HepG2 (cell line): ENCODE results near the gene MICOS13. TPM values are rescaled to one million over a fixed set of nuclear protein-coding genes. Genes with fewer than 3 reads are reported as not detected.
A peak's percentile ranks its signal among the peaks of the same experiment; 100 is the strongest.

Experiments
- CEBPB ChIP-seq: IDR thresholded peaks from 2 replicates; pipeline ENCODE4 v1.6.1; 2011; ENCODE audit warnings: low read depth, low read length, improper control_type of control experiment, borderline replicate concordance
- DRAP1 ChIP-seq: IDR thresholded peaks from 2 replicates; pipeline ENCODE4 v1.6.1; 2016; ENCODE audit warnings: missing genetic modification reagents, missing compliant biosample characterization
- HNRNPL ChIP-seq: fragments of 200-400 bp; formaldehyde crosslinking; IDR thresholded peaks from 2 replicates; pipeline ENCODE4 v1.6.1; 2017; ENCODE audit warnings: mild to moderate bottlenecking, low read depth, low read length
- KDM5B ChIP-seq: sonication (generic); formaldehyde crosslinking; IDR thresholded peaks from 2 replicates; pipeline ENCODE4 v1.4.0; 2020; ENCODE audit warnings: missing genetic modification reagents, mild to moderate bottlenecking, borderline replicate concordance
- MAFF ChIP-seq: IDR thresholded peaks from 2 replicates; pipeline ENCODE4 v1.6.1; 2011; ENCODE audit warnings: low read depth, low read length, improper control_type of control experiment
- MED1 ChIP-seq: sonication (generic); formaldehyde crosslinking; IDR thresholded peaks from 2 replicates; pipeline ENCODE4 v1.4.0; 2020; ENCODE audit warnings: missing genetic modification reagents
- NR2C2 ChIP-seq: sonication (generic); formaldehyde crosslinking; IDR thresholded peaks from 2 replicates; pipeline ENCODE4 v1.4.0; 2020; ENCODE audit warnings: missing genetic modification reagents, mild to moderate bottlenecking, moderate library complexity, borderline replicate concordance
- RXRA ChIP-seq: sonication (generic); formaldehyde crosslinking; IDR thresholded peaks from 2 replicates; pipeline ENCODE4 v1.5.1; 2020; ENCODE audit warnings: missing genetic modification reagents
- SOX6 ChIP-seq, 2 experiments: fragments of 450-650 bp in 1 of 2; sonication (generic) in 1 of 2; formaldehyde crosslinking in 1 of 2; IDR thresholded peaks; 2 replicates each; pipeline versions ENCODE4 v1.4.0 to v1.6.1; 2017 to 2020; ENCODE audit warnings: antibody characterized with exemption in 1 of 2, mild to moderate bottlenecking in 1 of 2, missing genetic modification reagents in 1 of 2
- TCF7 ChIP-seq: sonication (generic); IDR thresholded peaks from 2 replicates; pipeline ENCODE4 v1.6.1; 2016; ENCODE audit warnings: antibody characterized with exemption, low read depth
- THRA ChIP-seq: sonication (generic); formaldehyde crosslinking; IDR thresholded peaks from 2 replicates; pipeline ENCODE4 v1.4.0; 2020; ENCODE audit warnings: missing genetic modification reagents, borderline replicate concordance
- UBTF ChIP-seq: sonication (generic); formaldehyde crosslinking; IDR thresholded peaks from 2 replicates; pipeline ENCODE4 v1.4.0; 2020; ENCODE audit warnings: mild to moderate bottlenecking, missing genetic modification reagents
- ZNF20 ChIP-seq: sonication (generic); formaldehyde crosslinking; IDR thresholded peaks from 2 replicates; pipeline ENCODE4 v1.4.0; 2020; ENCODE audit warnings: mild to moderate bottlenecking, moderate library complexity, missing genetic modification reagents
- ZNF3 ChIP-seq: IDR thresholded peaks from 2 replicates; pipeline ENCODE4 v1.7.0; 2017; ENCODE audit warnings: inconsistent platforms
- ZNF619 ChIP-seq: sonication (generic); formaldehyde crosslinking; IDR thresholded peaks from 2 replicates; pipeline ENCODE4 v1.4.0; 2020; ENCODE audit warnings: mild to moderate bottlenecking, missing genetic modification reagents
- ZNF713 ChIP-seq: sonication (generic); formaldehyde crosslinking; IDR thresholded peaks from 2 replicates; pipeline ENCODE4 v1.4.0; 2020; ENCODE audit warnings: mild to moderate bottlenecking, missing genetic modification reagents
- ZNF737 ChIP-seq: sonication (generic); formaldehyde crosslinking; IDR thresholded peaks from 2 replicates; pipeline ENCODE4 v1.5.0; 2020; ENCODE audit warnings: missing genetic modification reagents, mild to moderate bottlenecking, borderline replicate concordance
- polyA plus RNA-seq, 8 experiments: library from polyadenylated mRNA; depleted of rRNA in 3 of 8; stranded (reverse) in 7 of 8; unstranded in 1 of 8; fragments of >200 nt; fragmentation: Illumina TruSeq in 4 of 8; extraction: Trizol in 4 of 8; gene quantifications; 2 replicates each; pipeline versions ENCODE4 v1.2.1 to v1.2.3, GENCODE V29; 2011 to 2016; ENCODE audit warnings: low read depth in 4 of 8, missing spikeins in 1 of 8, mixed read lengths in 1 of 8; ENCODE audit not compliant: insufficient read depth in 1 of 8
- total RNA-seq, 5 experiments: library from RNA; depleted of rRNA; stranded (reverse); fragments of >200 nt; fragmentation: Illumina TruSeq; extraction: Trizol; gene quantifications; 2 replicates each; pipeline ENCODE4 v1.2.3, GENCODE V29; 2016; ENCODE audit warnings: low read depth in 1 of 5
- TF ChIP-seq, protein P1 (sequence below): sonication (generic); formaldehyde crosslinking; IDR thresholded peaks from 2 replicates; pipeline ENCODE4 v1.8.1; 2023; ENCODE audit warnings: missing genetic modification reagents, mild to moderate bottlenecking, borderline replicate concordance

MICOS13 gene
- total and polyA plus RNA-seq, 2 of the 13 experiments (the other 11 are each of a cell fraction or from before 2014, with no cell fraction given): 28.8 to 35.4 TPM

- TF ChIP-seq SOX6 (IDR thresholded peaks at IDR 0.05) (no peak), SOX6 (CRISPR knock-in tag; IDR thresholded peaks at IDR 0.05) (no peak), MED1 (CRISPR knock-in tag) (0 out of 2 replicates have a peak, but pooled peaks have one; percentile 26), KDM5B (no peak), MAFF (no peak), NR2C2 (CRISPR knock-in tag) (peak; percentile 31; the same call in 1 of the 2 replicates), HNRNPL (no peak), RXRA (CRISPR knock-in tag) (no peak), THRA (CRISPR knock-in tag) (0 out of 2 replicates have a peak, but pooled peaks have one; percentile 21), DRAP1 (CRISPR knock-in tag) (no peak), ZNF713 (CRISPR knock-in tag) (no peak), TCF7 (no peak), ZNF619 (CRISPR knock-in tag) (no peak), ZNF20 (CRISPR knock-in tag) (no peak), UBTF (CRISPR knock-in tag) (no peak), ZNF3 (no peak), CEBPB (peak; percentile 94), ZNF737 (no peak)
- TF ChIP-seq, protein P1, sequence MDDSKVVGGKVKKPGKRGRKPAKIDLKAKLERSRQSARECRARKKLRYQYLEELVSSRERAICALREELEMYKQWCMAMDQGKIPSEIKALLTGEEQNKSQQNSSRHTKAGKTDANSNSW (CRISPR knock-in tag): no peak
These were observed 38.1 kb downstream of the MICOS13 start (continued) for GRCh38 chr19:5642204-5642603.
